GM23338 (cell line): Measurements from ENCODE around the gene CCS. TPM values are rescaled to one million over a fixed set of nuclear protein-coding genes. Genes with fewer than 3 reads are reported as not detected.

Source experiments
- ATAC-seq: fragments of 200-7000 bp; cut with Tn5 transposase; 3 replicates; pipeline ENCODE4 v1.9.1; 2020
- DNase-seq: peaks from one replicate; pipeline ENCODE4 v3.0.0-alpha.2; 2015; ENCODE audit warnings: low spot score
- H2AFZ ChIP-seq: fragments of 200-600 bp; sonication (generic); 2 replicates; pipeline ENCODE4 v1.8.0; 2016; ENCODE audit warnings: antibody characterized with exemption, mild to moderate bottlenecking, moderate library complexity
- H3F3A ChIP-seq: fragments of 200-600 bp; sonication (generic); replicated peaks from 2 replicates; pipeline ENCODE4 v1.8.0; 2017; ENCODE audit warnings: antibody characterized with exemption, mixed run types, low read depth
- H3K27ac ChIP-seq: fragments of 200-600 bp; sonication (generic); 2 replicates; pipeline ENCODE4 v1.6.1; 2016; ENCODE audit warnings: low read depth
- H3K27me3 ChIP-seq: fragments of 200-600 bp; sonication (generic); 2 replicates; pipeline ENCODE4 v1.8.0; 2016; ENCODE audit warnings: mild to moderate bottlenecking, mixed run types, moderate library complexity; ENCODE audit not compliant: insufficient read depth
- H3K36me3 ChIP-seq: fragments of 200-600 bp; sonication (generic); 2 replicates; pipeline ENCODE4 v1.8.0; 2016; ENCODE audit warnings: mild to moderate bottlenecking; ENCODE audit not compliant: insufficient read depth
- H3K4me1 ChIP-seq: fragments of 200-600 bp; sonication (generic); 2 replicates; pipeline ENCODE4 v1.8.0; 2016; ENCODE audit warnings: mild to moderate bottlenecking, moderate library complexity; ENCODE audit not compliant: insufficient read depth
- H3K4me2 ChIP-seq: fragments of 200-600 bp; sonication (generic); 2 replicates; pipeline ENCODE4 v1.7.1; 2017; ENCODE audit warnings: mixed run types
- H3K4me3 ChIP-seq: fragments of 200-600 bp; sonication (generic); 2 replicates; pipeline ENCODE4 v1.6.1; 2016; ENCODE audit warnings: mixed run types
- H3K79me2 ChIP-seq: fragments of 200-600 bp; sonication (generic); replicated peaks from 2 replicates; pipeline ENCODE4 v1.8.0; 2017; ENCODE audit warnings: mild to moderate bottlenecking; ENCODE audit not compliant: insufficient read depth
- H3K9me2 ChIP-seq: fragments of 200-600 bp; sonication (generic); 2 replicates; pipeline ENCODE4 v1.8.0; 2017; ENCODE audit not compliant: insufficient read depth
- H4K20me1 ChIP-seq: fragments of 200-600 bp; sonication (generic); replicated peaks from 2 replicates; pipeline ENCODE4 v1.8.0; 2017; ENCODE audit warnings: mild to moderate bottlenecking; ENCODE audit not compliant: insufficient read depth
- H3K27ac Mint-ChIP-seq: 2 replicates; pipeline ENCODE4 v1.8.0; 2020; ENCODE audit warnings: inconsistent platforms, mild to moderate bottlenecking, moderate library complexity, mixed read lengths
- H3K27me3 Mint-ChIP-seq: 3 replicates; pipeline ENCODE4 v1.8.0; 2022; ENCODE audit warnings: low read depth, mild to moderate bottlenecking, moderate library complexity, mixed read lengths, inconsistent platforms; ENCODE audit not compliant: insufficient read depth, poor library complexity
- H3K36me3 Mint-ChIP-seq: 3 replicates; pipeline ENCODE4 v1.8.0; 2021; ENCODE audit warnings: low read depth, mild to moderate bottlenecking, inconsistent platforms, moderate library complexity, mixed read lengths
- H3K4me1 Mint-ChIP-seq: 3 replicates; pipeline ENCODE4 v1.8.0; 2020; ENCODE audit warnings: mild to moderate bottlenecking, inconsistent platforms, mixed read lengths
- H3K4me3 Mint-ChIP-seq: 3 replicates; pipeline ENCODE4 v1.8.0; 2021; ENCODE audit warnings: moderate library complexity, mild to moderate bottlenecking, inconsistent platforms, mixed read lengths
- H3K9me3 Mint-ChIP-seq: 3 replicates; pipeline ENCODE4 v1.8.0; 2020; ENCODE audit warnings: moderate library complexity, mild to moderate bottlenecking, inconsistent platforms, mixed read lengths
- JUNB ChIP-seq: IDR thresholded peaks from one replicate; pipeline ENCODE4 v1.6.1; 2016; ENCODE audit warnings: antibody characterized with exemption; ENCODE audit not compliant: unreplicated experiment
- polyA plus RNA-seq: library from polyadenylated mRNA; unstranded; fragments of >200 nt; fragmentation: Nextera tagmentation; extraction: Ambion mirVana; gene quantifications from 2 replicates; pipeline ENCODE4 v1.2.1, GENCODE V29; 2016
- total RNA-seq: library from RNA; depleted of rRNA; stranded (reverse); fragments of >200 nt; shearing (Covaris generic); gene quantifications from 2 replicates; pipeline ENCODE4 v1.2.3, GENCODE V29; 2014
- TF ChIP-seq, protein P1 (sequence below), 2 experiments: fragments of 200-600 bp in 1 of 2; sonication (generic) in 1 of 2; conservative IDR thresholded peaks; 2 replicates each; pipeline versions ENCODE4 v1.5.1 to v1.6.1; 2016 to 2017; ENCODE audit warnings: antibody characterized with exemption in 2 of 2, low read depth in 2 of 2, mild to moderate bottlenecking in 2 of 2, moderate library complexity in 1 of 2

The CCS gene
- total and polyA plus RNA-seq, 2 experiments from 2014 or later, result 36.1 to 60.7 TPM

GRCh38 chr11:66548041-66548440, 44.9 kb upstream of the CCS start:
- TF ChIP-seq, protein P1, sequence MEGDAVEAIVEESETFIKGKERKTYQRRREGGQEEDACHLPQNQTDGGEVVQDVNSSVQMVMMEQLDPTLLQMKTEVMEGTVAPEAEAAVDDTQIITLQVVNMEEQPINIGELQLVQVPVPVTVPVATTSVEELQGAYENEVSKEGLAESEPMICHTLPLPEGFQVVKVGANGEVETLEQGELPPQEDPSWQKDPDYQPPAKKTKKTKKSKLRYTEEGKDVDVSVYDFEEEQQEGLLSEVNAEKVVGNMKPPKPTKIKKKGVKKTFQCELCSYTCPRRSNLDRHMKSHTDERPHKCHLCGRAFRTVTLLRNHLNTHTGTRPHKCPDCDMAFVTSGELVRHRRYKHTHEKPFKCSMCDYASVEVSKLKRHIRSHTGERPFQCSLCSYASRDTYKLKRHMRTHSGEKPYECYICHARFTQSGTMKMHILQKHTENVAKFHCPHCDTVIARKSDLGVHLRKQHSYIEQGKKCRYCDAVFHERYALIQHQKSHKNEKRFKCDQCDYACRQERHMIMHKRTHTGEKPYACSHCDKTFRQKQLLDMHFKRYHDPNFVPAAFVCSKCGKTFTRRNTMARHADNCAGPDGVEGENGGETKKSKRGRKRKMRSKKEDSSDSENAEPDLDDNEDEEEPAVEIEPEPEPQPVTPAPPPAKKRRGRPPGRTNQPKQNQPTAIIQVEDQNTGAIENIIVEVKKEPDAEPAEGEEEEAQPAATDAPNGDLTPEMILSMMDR (conservative IDR thresholded peaks at IDR 0.05; ENCODE audit: low read depth in 2 of 2), result peak in 1 of 2 experiments; percentile 22; a peak in 1 of 4 replicates
- no peak for TF ChIP-seq JUNB
- no peak for DNase-seq
- Mint-ChIP-seq H3K27ac (no peak overlapping the region), H3K4me3 (peak overlapping the region; percentile 81), H3K9me3 (no peaks in the 10 kb centered on the region; the same call in 2 of the 3 replicates), H3K27me3 (peaks cover 12% of the 10 kb centered on the region), H3K36me3 (peaks cover 4% of the 10 kb centered on the region; the same call in 1 of the 3 replicates), H3K4me1 (peaks cover 38% of the 10 kb centered on the region)
- Histone ChIP-seq H3K4me1 (peaks cover 35% of the 10 kb centered on the region), H3F3A (0 out of 2 replicates have a peak, but pooled peaks cover 7% of the 10 kb centered on the region), H2AFZ (no peak overlapping the region), H3K4me2 (peak overlapping the region; percentile 97), H4K20me1 (peaks cover 7% of the 10 kb centered on the region), H3K79me2 (0 out of 2 replicates have a peak, but pooled peaks cover 4% of the 10 kb centered on the region), H3K4me3 (peak overlapping the region; percentile 97; the same call in 1 of the 2 replicates), H3K36me3 (no peaks in the 10 kb centered on the region), H3K9me2 (no peaks in the 10 kb centered on the region), H3K27ac (no peak overlapping the region), H3K27me3 (no peaks in the 10 kb centered on the region)
- ATAC-seq, result no peak

- Histone ChIP-seq H3K79me2 (0 out of 2 replicates have a peak, but pooled peaks cover 4% of the 10 kb centered on the region), H4K20me1 (peaks cover 7% of the 10 kb centered on the region), H3K4me2 (0 out of 2 replicates have a peak overlapping the region, but pooled peaks have one; percentile 4), H3F3A (0 out of 2 replicates have a peak, but pooled peaks cover 3% of the 10 kb centered on the region), H2AFZ (no peak overlapping the region), H3K27ac (no peak overlapping the region), H3K36me3 (no peaks in the 10 kb centered on the region), H3K9me2 (no peaks in the 10 kb centered on the region), H3K4me1 (peaks cover 35% of the 10 kb centered on the region), H3K27me3 (no peaks in the 10 kb centered on the region), H3K4me3 (no peak overlapping the region)
- H3K4me3 Mint-ChIP-seq, result peak overlapping the region; percentile 11; the same call in 1 of the 3 replicates
- H3K27ac Mint-ChIP-seq, result peak overlapping the region; percentile 7; the same call in 1 of the 2 replicates
- peaks cover 6% of the 10 kb centered on the region for H3K27me3 Mint-ChIP-seq
- ATAC-seq (no peak), DNase-seq (peak; percentile 38)
- no peaks in the 10 kb centered on the region; the same call in 2 of the 3 replicates for H3K9me3 Mint-ChIP-seq
- H3K36me3 Mint-ChIP-seq, result peaks cover 4% of the 10 kb centered on the region; the same call in 1 of the 3 replicates
- TF ChIP-seq, protein P1 (conservative IDR thresholded peaks at IDR 0.05; ENCODE audit: low read depth in 2 of 2), result no peak
- H3K4me1 Mint-ChIP-seq, result peaks cover 31% of the 10 kb centered on the region
Observed at GRCh38 chr11:66548774-66549630, 44.0 kb upstream of the CCS start.
